H9 (cell line): Measurements from ENCODE around the gene EPS8L1. TPM values are rescaled to one million over a fixed set of nuclear protein-coding genes. Genes with fewer than 3 reads are reported as not detected.

Source experiments
- DNase-seq: peaks from one replicate; pipeline ENCODE4 v3.0.0-alpha.2; 2017
- H2AFZ ChIP-seq: one replicate; pipeline ENCODE4 v1.6.1; 2013; ENCODE audit warnings: mild to moderate bottlenecking, low read length, control low read depth, moderate library complexity
- H2AK5ac ChIP-seq: 2 replicates; pipeline ENCODE4 v1.6.1; 2013; ENCODE audit warnings: low read length, control low read depth, mixed read lengths; ENCODE audit not compliant: insufficient read length
- H2BK120ac ChIP-seq: one replicate; pipeline ENCODE4 v1.6.1; 2013; ENCODE audit warnings: low read depth, mild to moderate bottlenecking, low read length, control low read depth, inconsistent platforms; ENCODE audit not compliant: poor library complexity, severe bottlenecking
- H2BK12ac ChIP-seq: 2 replicates; pipeline ENCODE4 v1.6.1; 2013; ENCODE audit warnings: low read length, control low read depth, mixed read lengths, low read depth; ENCODE audit not compliant: insufficient read length
- H2BK15ac ChIP-seq: 2 replicates; pipeline ENCODE4 v1.6.1; 2013; ENCODE audit warnings: low read depth, low read length, control low read depth
- H2BK20ac ChIP-seq: one replicate; pipeline ENCODE4 v1.6.1; 2013; ENCODE audit warnings: low read depth, mild to moderate bottlenecking, low read length, control low read depth, inconsistent platforms; ENCODE audit not compliant: poor library complexity, severe bottlenecking
- H2BK5ac ChIP-seq: 2 replicates; pipeline ENCODE4 v1.6.1; 2013; ENCODE audit warnings: low read length, control low read depth, mixed read lengths; ENCODE audit not compliant: insufficient read length
- H3K14ac ChIP-seq: 2 replicates; pipeline ENCODE4 v1.6.1; 2013; ENCODE audit warnings: low read length, control low read depth; ENCODE audit not compliant: insufficient read depth
- H3K18ac ChIP-seq: 2 replicates; pipeline ENCODE4 v1.6.1; 2013; ENCODE audit warnings: low read depth, mild to moderate bottlenecking, mixed read lengths, low read length, control low read depth; ENCODE audit not compliant: insufficient read length
- H3K23ac ChIP-seq: 2 replicates; pipeline ENCODE4 v1.6.1; 2013; ENCODE audit warnings: low read length, control low read depth, mixed read lengths, low read depth; ENCODE audit not compliant: insufficient read length
- H3K23me2 ChIP-seq: 2 replicates; pipeline ENCODE4 v1.6.1; 2013; ENCODE audit warnings: low read depth, mild to moderate bottlenecking, mixed read lengths, low read length, control low read depth; ENCODE audit not compliant: insufficient read length, poor library complexity, severe bottlenecking
- H3K27ac ChIP-seq: 2 replicates; pipeline ENCODE4 v1.5.1; 2013; ENCODE audit warnings: low read length, control low read depth, mixed read lengths, low read depth; ENCODE audit not compliant: insufficient read length
- H3K27me3 ChIP-seq: 2 replicates; pipeline ENCODE4 v1.6.1; 2013; ENCODE audit warnings: low read length, control low read depth, inconsistent platforms; ENCODE audit not compliant: insufficient read depth
- H3K4ac ChIP-seq: 2 replicates; pipeline ENCODE4 v1.6.1; 2013; ENCODE audit warnings: low read depth, mild to moderate bottlenecking, control low read depth, inconsistent platforms, low read length, moderate library complexity
- H3K4me1 ChIP-seq: 2 replicates; pipeline ENCODE4 v1.6.1; 2013; ENCODE audit warnings: low read length, control low read depth, inconsistent platforms; ENCODE audit not compliant: insufficient read depth
- H3K4me2 ChIP-seq: 2 replicates; pipeline ENCODE4 v1.6.1; 2013; ENCODE audit warnings: low read length, control low read depth, mixed read lengths; ENCODE audit not compliant: insufficient read length, insufficient read depth
- H3K56ac ChIP-seq: 2 replicates; pipeline ENCODE4 v1.6.1; 2013; ENCODE audit warnings: low read depth, mild to moderate bottlenecking, mixed read lengths, low read length, control low read depth; ENCODE audit not compliant: insufficient read length
- H3K79me1 ChIP-seq: 2 replicates; pipeline ENCODE4 v1.6.1; 2013; ENCODE audit warnings: low read depth, mild to moderate bottlenecking, moderate library complexity, low read length, control low read depth, inconsistent platforms; ENCODE audit not compliant: insufficient read depth, poor library complexity, severe bottlenecking
- H3K79me2 ChIP-seq: 2 replicates; pipeline ENCODE4 v1.6.1; 2013; ENCODE audit warnings: low read length, control low read depth, inconsistent platforms; ENCODE audit not compliant: insufficient read depth
- H3K9ac ChIP-seq: 2 replicates; pipeline ENCODE4 v1.6.1; 2013; ENCODE audit warnings: low read length, control low read depth, mixed read lengths; ENCODE audit not compliant: insufficient read length; ENCODE audit errors: extremely low read depth
- H3K9me3 ChIP-seq: one replicate; pipeline ENCODE4 v1.6.1; 2013; ENCODE audit warnings: low read depth, low read length, inconsistent platforms; ENCODE audit not compliant: control insufficient read depth
- H3T11ph ChIP-seq: one replicate; pipeline ENCODE4 v1.6.1; 2013; ENCODE audit warnings: mild to moderate bottlenecking, low read length, control low read depth, inconsistent platforms
- H4K20me1 ChIP-seq: one replicate; pipeline ENCODE4 v1.6.1; 2013; ENCODE audit not compliant: control insufficient read depth, insufficient read length, insufficient read depth
- H4K5ac ChIP-seq: 2 replicates; pipeline ENCODE4 v1.6.1; 2013; ENCODE audit warnings: low read depth, mild to moderate bottlenecking, mixed read lengths, low read length, control low read depth; ENCODE audit not compliant: insufficient read length
- H4K8ac ChIP-seq: replicated peaks from 2 replicates; pipeline ENCODE4 v1.6.1; 2013; ENCODE audit warnings: low read length, control low read depth, mixed read lengths, low read depth; ENCODE audit not compliant: insufficient read length
- H4K91ac ChIP-seq: 2 replicates; pipeline ENCODE4 v1.6.1; 2013; ENCODE audit warnings: low read depth, mild to moderate bottlenecking, moderate library complexity, mixed read lengths, low read length, control low read depth; ENCODE audit not compliant: insufficient read length
- H3K27ac Mint-ChIP-seq, 3 experiments: 2 replicates in 2 of 3; 3 replicates in 1 of 3; pipeline ENCODE4 v1.8.0; 2020 to 2021; ENCODE audit warnings: mixed read lengths in 3 of 3, mild to moderate bottlenecking in 1 of 3, moderate library complexity in 1 of 3
- H3K27me3 Mint-ChIP-seq: 2 replicates; pipeline ENCODE4 v1.8.0; 2021; ENCODE audit warnings: low read depth, mild to moderate bottlenecking, moderate library complexity, mixed read lengths
- H3K36me3 Mint-ChIP-seq, 3 experiments: 2 replicates in 2 of 3; 3 replicates in 1 of 3; pipeline ENCODE4 v1.8.0; 2020 to 2021; ENCODE audit warnings: low read depth in 3 of 3, mixed read lengths in 3 of 3; ENCODE audit not compliant: insufficient read depth in 1 of 3
- H3K4me1 Mint-ChIP-seq, 2 experiments: 2 replicates each; pipeline ENCODE4 v1.8.0; 2020; ENCODE audit warnings: mixed read lengths in 2 of 2
- H3K4me3 Mint-ChIP-seq, 2 experiments: 2 replicates in 1 of 2; 3 replicates in 1 of 2; pipeline ENCODE4 v1.8.0; 2020 to 2021; ENCODE audit warnings: mild to moderate bottlenecking in 2 of 2, mixed read lengths in 2 of 2, moderate library complexity in 1 of 2
- H3K9me3 Mint-ChIP-seq, 2 experiments: 2 replicates in 1 of 2; 3 replicates in 1 of 2; pipeline ENCODE4 v1.8.0; 2020; ENCODE audit warnings: mild to moderate bottlenecking in 2 of 2, mixed read lengths in 2 of 2, moderate library complexity in 1 of 2
- WGBS: extraction: QIAGEN DNeasy Blood & Tissue Kit; methylation state at CpG from one replicate; pipeline ENCODE4 v1.1.7; 2013; ENCODE audit warnings: missing lambda C conversion rate, low lambda C conversion rate, mixed read lengths; ENCODE audit not compliant: insufficient read length; ENCODE audit errors: extremely low coverage; 5-methylcytosine and 5-hydroxymethylcytosine counted together
- total RNA-seq: library from RNA; stranded (reverse); gene quantifications from 2 replicates; pipeline ENCODE4 v1.2.1, GENCODE V29; 2021
- TF ChIP-seq, protein P1 (sequence below): fragments of 200-600 bp; sonication (generic); conservative IDR thresholded peaks from 3 replicates; pipeline ENCODE4 v1.8.0; 2021; ENCODE audit warnings: antibody characterized with exemption, mild to moderate bottlenecking

EPS8L1 gene
- total RNA-seq, 1 experiment from 2014 or later = 24.0 TPM

DNA sequence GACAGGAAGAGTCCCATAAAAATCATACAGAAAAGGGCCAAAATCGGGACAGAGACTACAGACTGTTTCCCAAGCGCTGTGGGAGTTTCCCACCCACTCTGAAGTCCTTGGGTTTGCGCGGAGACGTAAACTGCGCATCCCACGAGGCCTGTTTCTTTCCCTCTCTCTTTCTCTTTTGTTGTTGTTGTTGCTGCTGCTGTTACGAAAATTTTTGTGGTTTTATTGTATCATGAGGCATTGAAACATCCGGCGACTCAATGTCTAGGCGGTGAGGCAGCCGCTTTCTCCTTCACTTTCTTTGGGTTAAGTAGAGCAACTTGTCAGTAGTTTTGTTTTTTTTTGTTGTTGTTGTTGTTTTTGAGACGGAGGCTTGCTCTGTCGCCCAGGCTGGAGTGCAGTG, 43.4 kb downstream of the EPS8L1 start:
- Histone ChIP-seq H3K4ac (no peak overlapping the region), H3K4me1 (no peaks in the 10 kb centered on the region), H4K5ac (no peak overlapping the region), H3K14ac (no peak overlapping the region), H4K8ac (no peak overlapping the region), H2BK20ac (no peak overlapping the region), H2AK5ac (no peak overlapping the region), H3K9ac (peak overlapping the region; percentile 9), H3K18ac (no peak overlapping the region), H3K23me2 (peaks cover 15% of the 10 kb centered on the region), H2AFZ (no peak overlapping the region), H3K27ac (no peak overlapping the region), H4K20me1 (peaks cover 3% of the 10 kb centered on the region), H2BK5ac (no peak overlapping the region), H3T11ph (no peak overlapping the region), H2BK15ac (no peak overlapping the region), H2BK12ac (no peak overlapping the region), H3K9me3 (no peaks in the 10 kb centered on the region), H3K79me2 (peaks cover 7% of the 10 kb centered on the region; the same call in 1 of the 2 replicates), H3K56ac (no peak overlapping the region), H2BK120ac (no peak overlapping the region), H4K91ac (no peak overlapping the region), H3K23ac (no peak overlapping the region), H3K79me1 (peaks cover 5% of the 10 kb centered on the region), H3K27me3 (no peaks in the 10 kb centered on the region), H3K4me2 (peak overlapping the region; percentile 35)
- TF ChIP-seq, protein P1, sequence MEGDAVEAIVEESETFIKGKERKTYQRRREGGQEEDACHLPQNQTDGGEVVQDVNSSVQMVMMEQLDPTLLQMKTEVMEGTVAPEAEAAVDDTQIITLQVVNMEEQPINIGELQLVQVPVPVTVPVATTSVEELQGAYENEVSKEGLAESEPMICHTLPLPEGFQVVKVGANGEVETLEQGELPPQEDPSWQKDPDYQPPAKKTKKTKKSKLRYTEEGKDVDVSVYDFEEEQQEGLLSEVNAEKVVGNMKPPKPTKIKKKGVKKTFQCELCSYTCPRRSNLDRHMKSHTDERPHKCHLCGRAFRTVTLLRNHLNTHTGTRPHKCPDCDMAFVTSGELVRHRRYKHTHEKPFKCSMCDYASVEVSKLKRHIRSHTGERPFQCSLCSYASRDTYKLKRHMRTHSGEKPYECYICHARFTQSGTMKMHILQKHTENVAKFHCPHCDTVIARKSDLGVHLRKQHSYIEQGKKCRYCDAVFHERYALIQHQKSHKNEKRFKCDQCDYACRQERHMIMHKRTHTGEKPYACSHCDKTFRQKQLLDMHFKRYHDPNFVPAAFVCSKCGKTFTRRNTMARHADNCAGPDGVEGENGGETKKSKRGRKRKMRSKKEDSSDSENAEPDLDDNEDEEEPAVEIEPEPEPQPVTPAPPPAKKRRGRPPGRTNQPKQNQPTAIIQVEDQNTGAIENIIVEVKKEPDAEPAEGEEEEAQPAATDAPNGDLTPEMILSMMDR = no peak
- H3K27me3 Mint-ChIP-seq = peaks cover 15% of the 10 kb centered on the region
- H3K4me1 Mint-ChIP-seq = peaks cover 26 to 31% of the 10 kb centered on the region in 2 experiments
- H3K36me3 Mint-ChIP-seq = no peaks in the 10 kb centered on the region
- peak overlapping the region in 2 of 3 experiments; percentile 37 to 98; a peak in 4 of 7 replicates for H3K27ac Mint-ChIP-seq
- no peaks in the 10 kb centered on the region for H3K9me3 Mint-ChIP-seq
- no peak for DNase-seq
- WGBS = no CpG with 5 or more reads among the region's 14 CpGs
- peak overlapping the region; percentile 91 to 97 for H3K4me3 Mint-ChIP-seq
